CD4-positive, alpha-beta T cell treated with Interleukin-6 for 4 hours (primary cell): ENCODE measurements around the gene HOXD12.
A peak's percentile ranks its signal among the peaks of the same experiment; 100 is the strongest.

Source experiments
- DNase-seq: peaks from one replicate; pipeline ENCODE4 v3.0.0-alpha.2; 2020; ENCODE audit warnings: mixed read lengths

HOXD12 gene

GRCh38 chr2:176093898-176094249 is 5.7 kb upstream of the HOXD12 start:
- DNase-seq = no peak

- no peak for DNase-seq
These were observed 5.2 kb upstream of the HOXD12 start for GRCh38 chr2:176094349-176094748.

- DNase-seq = no peak
These were observed 4.2 kb upstream of the HOXD12 start for GRCh38 chr2:176095421-176095820.

- no peak for DNase-seq
These were observed 3.2 kb upstream of the HOXD12 start for GRCh38 chr2:176096243-176096985.

- DNase-seq = peak; percentile 63
These were observed 2.4 kb upstream of the HOXD12 start for GRCh38 chr2:176096986-176097819.

- DNase-seq = no peak
These were observed 1.7 kb upstream of the HOXD12 start for GRCh38 chr2:176097820-176098365.

- DNase-seq = no peak
These were observed 1.0 kb upstream of the HOXD12 start for GRCh38 chr2:176098366-176099158.

- no peak for DNase-seq
These were observed 352 bp upstream of the HOXD12 start for GRCh38 chr2:176099159-176099727.

GRCh38 chr2:176100547-176101140 is 1.0 kb downstream of the HOXD12 start:
- no peak for DNase-seq

GRCh38 chr2:176101216-176101830 is 1.7 kb downstream of the HOXD12 start:
- DNase-seq = no peak

GRCh38 chr2:176101842-176102241 is 2.2 kb downstream of the HOXD12 start:
- no peak for DNase-seq

- no peak for DNase-seq
These were observed 2.8 kb downstream of the HOXD12 start for GRCh38 chr2:176102309-176102866.

GRCh38 chr2:176103194-176103593 is 3.6 kb downstream of the HOXD12 start:
- DNase-seq = no peak

GRCh38 chr2:176103742-176104315 is 4.2 kb downstream of the HOXD12 start:
- no peak for DNase-seq

GRCh38 chr2:176104316-176105077 is 4.9 kb downstream of the HOXD12 start:
- DNase-seq = no peak

GRCh38 chr2:176105078-176105729 is 5.6 kb downstream of the HOXD12 start:
- no peak for DNase-seq

GRCh38 chr2:176105730-176106580 is 6.4 kb downstream of the HOXD12 start:
- no peak for DNase-seq

GRCh38 chr2:176106581-176107539 is 7.3 kb downstream of the HOXD12 start, which contains the start of gene HOXD11:
HOXD11 (plus strand) TSS chr2:176107280; CDS start chr2:176107356, 76 bp downstream.
- no peak for DNase-seq
